Measurements from ENCODE around the gene DYNC1LI1. TPM values are rescaled to one million over a fixed set of nuclear protein-coding genes. Genes with fewer than 3 reads are reported as not detected.
"Not testable (repeated sequence)": the region's sequence is repeated elsewhere in the genome, so short reads cannot be mapped to it uniquely, and the experiment has no call there.

The DYNC1LI1 gene
- total RNA-seq, 1 experiment from 2014 or later: 60.3 TPM

DNA sequence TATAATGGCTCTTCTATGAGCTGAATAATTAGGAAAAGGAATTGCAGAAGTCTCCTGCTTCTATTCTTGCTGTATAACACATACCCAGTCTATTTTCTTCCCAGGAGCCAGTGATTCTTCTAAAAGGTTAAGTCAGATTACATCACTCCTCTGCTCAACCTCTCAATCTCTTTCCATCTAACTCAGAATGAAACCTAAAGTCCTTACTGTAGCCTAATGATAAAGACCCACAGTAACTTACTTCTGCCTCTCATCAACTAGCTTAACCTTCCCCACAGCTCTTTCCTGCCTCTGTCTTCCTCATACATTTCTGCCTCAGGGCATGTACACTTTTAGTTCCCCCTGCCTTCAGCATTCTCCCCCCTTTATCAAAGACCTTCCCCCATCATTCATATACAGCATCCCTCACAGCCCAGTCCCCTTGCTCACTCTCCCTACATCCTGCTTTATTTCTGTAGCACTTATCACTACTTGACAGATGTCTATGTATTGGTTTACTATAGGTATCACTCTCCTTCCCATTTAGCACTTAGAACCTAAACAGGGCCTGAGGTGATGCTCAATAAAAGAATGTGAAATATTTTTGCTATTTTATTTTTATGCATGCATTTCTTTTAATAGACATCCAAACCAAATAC, 39.5 kb downstream of the DYNC1LI1 start:
- no peak for DNase-seq (ENCODE audit: low read depth)

- DNase-seq (ENCODE audit: low read depth): no peak
Measured at GRCh38 chr3:32525720-32526119, 44.9 kb downstream of the DYNC1LI1 start.

- DNase-seq (ENCODE audit: low read depth): no peak
Measured at GRCh38 chr3:32522682-32523081, 48.0 kb downstream of the DYNC1LI1 start.

DNA sequence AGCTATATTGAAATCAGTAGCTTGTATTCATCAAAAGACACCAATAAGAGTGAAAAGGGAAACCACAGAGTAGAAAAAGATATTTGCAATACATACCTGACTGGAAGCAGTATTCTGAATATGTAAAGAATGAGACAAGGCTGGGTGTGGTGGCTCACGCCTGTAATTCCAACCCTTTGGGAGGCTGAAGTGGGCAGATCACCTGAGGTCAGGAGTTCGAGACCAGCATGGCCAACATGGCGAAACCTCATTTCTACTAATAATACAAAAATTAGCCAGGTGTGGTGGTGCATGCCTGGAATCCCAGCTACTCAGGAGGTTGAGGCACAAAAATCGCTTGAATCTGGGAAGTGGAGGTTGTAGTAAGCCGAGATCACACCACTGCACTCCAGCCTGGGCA, 51.7 kb downstream of the DYNC1LI1 start:
- not testable (repeated sequence) for DNase-seq (ENCODE audit: low read depth)

DNA sequence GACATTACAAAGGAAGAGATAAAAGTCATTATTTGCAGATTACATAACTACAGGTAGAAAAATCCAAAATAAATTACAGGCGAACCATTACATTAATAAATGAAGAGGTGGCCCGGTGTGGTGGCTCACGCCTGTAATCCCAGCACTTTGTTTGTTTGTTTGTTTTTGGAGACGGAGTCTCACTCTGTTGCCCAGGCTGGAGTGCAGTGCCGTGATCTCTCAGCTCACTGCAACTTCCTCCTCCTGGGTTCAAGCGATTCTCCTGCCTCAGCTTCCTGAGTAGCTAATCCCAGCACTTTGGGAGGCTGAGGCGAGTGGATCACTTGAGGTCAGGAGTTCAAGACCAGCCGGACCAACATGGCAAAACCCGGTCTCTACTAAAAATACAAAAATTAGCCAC, 53.9 kb downstream of the DYNC1LI1 start:
- not testable (repeated sequence) for DNase-seq (ENCODE audit: low read depth)

GRCh38 chr3:32511005-32511404, 59.7 kb downstream of the DYNC1LI1 start:
- no peak for DNase-seq (ENCODE audit: low read depth)

DNA sequence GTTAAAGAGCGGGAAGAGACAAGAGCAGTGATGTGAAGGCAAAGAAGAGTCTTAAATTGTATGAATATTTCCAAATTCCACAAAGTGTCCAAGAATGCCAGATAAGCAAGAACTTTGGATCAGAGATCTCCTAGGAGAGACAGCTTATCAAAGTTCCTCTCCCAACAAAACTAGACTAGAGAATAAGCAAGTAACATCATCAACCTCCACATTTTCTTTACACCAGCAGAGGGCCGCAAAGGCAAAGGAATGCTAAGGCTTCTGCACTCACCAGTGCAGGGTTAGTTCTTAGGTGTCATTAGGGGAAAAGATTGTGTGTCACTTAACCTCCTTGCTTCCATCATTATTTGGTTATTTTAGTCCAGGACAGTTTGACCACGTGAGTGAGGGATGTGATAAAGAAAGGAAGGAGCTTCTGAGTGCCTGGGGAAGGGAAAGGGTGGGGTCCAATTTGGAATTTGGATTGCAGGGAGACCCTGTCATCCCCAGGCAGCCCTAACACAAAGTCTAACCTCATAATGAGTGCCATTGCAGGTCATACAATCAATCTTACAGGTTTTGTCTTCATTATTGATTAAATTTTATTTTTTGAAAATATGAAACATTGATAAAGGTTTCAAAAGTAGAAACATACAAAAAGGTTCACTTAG, 60.5 kb downstream of the DYNC1LI1 start:
- DNase-seq (ENCODE audit: low read depth): peak; percentile 66

DNA sequence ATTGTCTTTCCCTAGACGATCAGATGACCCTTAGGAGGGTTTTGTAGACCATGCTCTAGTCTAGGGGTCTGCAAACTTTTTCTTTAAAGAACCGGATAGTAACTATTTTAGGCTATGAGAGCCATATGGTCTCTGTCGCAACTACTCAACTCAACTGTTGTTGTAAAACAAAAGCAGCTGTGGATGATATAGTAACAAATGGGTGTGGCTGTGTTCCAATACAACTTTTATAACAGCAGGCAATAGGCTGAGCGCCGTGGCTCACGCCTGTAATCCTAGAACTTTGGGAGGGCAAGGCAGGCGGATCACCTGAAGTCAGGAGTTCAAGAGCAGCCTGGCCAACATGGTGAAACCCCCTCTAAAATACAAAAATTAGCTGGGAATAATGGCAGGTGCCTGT, 61.9 kb downstream of the DYNC1LI1 start:
- DNase-seq (ENCODE audit: low read depth): no peak

GRCh38 chr3:32506466-32506865, 64.2 kb downstream of the DYNC1LI1 start:
- no peak for DNase-seq (ENCODE audit: low read depth)

GRCh38 chr3:32502946-32503286, 67.7 kb downstream of the DYNC1LI1 start:
- no peak for DNase-seq (ENCODE audit: low read depth)

DNA sequence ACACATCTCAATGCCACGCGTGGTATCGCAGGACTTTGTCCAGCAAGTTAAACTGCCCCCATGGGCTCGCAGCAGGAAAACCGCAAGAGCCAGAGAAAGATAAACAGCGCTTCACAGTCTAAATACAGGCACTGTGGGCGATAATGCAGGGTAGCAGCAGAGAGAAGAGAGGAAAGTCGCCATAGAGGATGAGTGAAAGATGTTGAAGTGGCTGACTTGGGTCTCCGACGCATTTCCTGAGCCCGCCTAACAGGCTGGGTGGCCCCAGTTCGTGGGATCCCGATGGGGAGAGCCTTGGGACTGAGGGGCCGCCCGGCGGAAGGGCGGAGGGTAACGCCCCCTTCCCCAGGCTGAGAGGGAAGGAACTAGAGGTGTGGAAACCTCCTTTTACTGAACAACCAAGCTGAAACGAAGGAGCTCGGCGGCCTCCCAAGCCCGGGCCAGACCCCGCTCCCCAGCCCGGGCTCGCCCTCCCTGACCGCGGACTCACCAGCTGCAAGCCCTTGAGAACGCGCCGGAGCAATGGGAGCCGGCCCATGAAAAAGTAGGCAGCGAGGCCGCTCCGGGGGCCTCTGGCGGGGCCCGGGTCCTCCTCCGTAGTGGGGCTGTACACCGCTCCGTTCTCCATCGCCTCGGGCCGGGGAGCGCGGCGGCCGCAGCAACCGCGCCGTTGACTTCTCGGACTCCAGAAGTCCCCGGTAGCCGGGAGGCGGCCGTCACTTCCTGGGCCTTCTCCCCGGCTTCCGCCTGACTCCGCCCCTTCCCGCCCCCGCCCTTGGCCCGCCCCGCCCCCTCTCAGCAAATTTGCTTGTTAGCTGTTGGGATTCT, 68.3 kb downstream of the DYNC1LI1 start, which contains the start of gene CMTM6:
CMTM6 (minus strand) TSS at position 735 of the 828 bp plus-strand sequence; CDS start at position 628, 107 bp downstream.
- DNase-seq (ENCODE audit: low read depth): peak; percentile 73

DNA sequence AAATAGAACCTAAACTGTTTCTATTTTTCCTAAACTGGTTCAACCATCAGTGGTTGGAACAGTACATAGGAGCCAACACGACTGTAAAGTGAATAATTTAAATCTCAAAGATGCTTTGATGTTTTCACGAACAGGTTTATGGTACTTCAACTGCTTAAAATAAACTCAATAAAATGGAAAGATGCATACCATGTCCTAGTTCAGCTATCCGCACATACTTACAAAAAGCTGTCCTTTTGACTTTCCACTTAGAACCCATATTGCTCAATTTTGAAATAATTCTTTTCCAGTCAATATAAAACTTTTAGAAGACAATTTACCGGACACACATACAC, 68.9 kb downstream of the DYNC1LI1 start:
- no peak for DNase-seq (ENCODE audit: low read depth)

GRCh38 chr3:32500880-32501782, 69.5 kb downstream of the DYNC1LI1 start:
- no peak for DNase-seq (ENCODE audit: low read depth)

- no peak for DNase-seq (ENCODE audit: low read depth)
Measured at GRCh38 chr3:32500231-32500630, 70.4 kb downstream of the DYNC1LI1 start.

DNA sequence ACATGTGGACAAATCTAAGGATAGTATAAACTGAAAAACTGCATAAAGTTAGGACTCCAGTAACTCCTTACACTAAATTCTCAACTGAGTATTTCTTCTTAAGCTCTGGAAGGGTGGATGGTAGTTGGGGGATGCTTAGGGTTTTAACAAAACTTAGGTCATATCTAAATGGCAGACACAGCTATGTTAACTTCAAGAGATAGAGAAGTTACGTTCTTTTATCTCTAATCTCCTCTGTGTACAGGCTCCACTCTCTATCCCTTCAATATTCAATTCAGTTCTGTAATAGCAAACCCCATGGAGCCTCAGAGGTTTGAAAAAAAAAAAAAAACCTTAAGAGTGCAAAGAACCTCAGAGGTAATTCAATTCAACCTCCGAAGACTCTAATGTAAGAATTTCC, 71.1 kb downstream of the DYNC1LI1 start:
- no peak for DNase-seq (ENCODE audit: low read depth)

- no peak for DNase-seq (ENCODE audit: low read depth)
Measured at GRCh38 chr3:32498992-32499391, 71.7 kb downstream of the DYNC1LI1 start.

DNA sequence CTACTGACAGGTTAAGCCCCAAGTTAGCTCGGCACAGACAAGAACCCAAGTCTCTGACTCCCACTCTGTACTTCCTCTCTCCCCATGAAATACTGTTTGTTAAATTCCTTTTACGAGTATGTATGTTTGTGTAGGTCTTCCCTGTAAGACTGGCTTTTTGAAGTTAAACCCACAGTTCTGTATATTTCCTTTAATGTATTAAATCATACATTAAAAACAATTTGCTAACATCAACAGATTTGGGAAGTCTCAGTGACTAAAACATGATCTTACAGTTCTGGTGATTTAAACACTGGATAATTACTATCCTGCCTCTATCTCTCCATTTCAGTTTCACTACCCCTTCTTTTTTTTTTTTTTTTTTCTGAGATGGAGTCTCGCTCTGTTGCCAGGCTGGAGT, 72.4 kb downstream of the DYNC1LI1 start:
- no peak for DNase-seq (ENCODE audit: low read depth)

DNA sequence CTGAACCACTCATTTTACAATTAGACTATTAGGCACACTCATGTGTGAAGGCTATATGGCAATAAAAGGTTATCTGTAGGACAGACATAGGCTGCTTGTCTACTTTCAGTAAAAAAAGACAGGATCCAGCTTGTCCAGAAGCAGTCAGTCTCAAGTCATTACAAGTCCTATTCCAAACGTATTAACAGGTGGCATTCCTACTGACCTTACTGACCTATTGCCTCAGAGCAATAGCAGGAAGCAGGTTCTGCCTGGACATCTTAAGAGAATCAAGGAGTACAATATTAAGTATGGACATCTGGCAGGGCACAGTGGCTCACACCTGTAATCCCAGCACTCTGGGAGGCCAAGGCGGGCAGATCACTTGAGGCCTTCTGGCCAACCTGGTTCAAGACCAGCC, 75.0 kb downstream of the DYNC1LI1 start:
- no peak for DNase-seq (ENCODE audit: low read depth)

DNA sequence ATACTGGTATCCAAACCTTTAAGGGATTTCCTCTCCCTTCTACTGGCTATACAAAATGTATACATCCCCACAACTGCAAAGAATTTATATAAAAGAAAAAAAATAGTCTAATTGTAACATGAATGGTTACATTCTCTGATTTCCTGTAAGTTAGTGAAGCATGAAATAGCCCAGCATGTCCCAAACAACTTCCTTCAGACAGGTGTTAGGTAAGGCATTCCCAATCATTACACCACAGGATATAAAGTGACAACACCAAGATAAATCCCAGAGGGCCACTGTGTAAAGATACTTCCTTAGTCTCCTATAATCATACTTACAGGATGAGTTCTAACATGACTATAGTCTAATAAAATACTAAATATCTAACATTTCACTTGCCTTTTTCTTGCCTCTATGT, 75.6 kb downstream of the DYNC1LI1 start:
- DNase-seq (ENCODE audit: low read depth): no peak

DNA sequence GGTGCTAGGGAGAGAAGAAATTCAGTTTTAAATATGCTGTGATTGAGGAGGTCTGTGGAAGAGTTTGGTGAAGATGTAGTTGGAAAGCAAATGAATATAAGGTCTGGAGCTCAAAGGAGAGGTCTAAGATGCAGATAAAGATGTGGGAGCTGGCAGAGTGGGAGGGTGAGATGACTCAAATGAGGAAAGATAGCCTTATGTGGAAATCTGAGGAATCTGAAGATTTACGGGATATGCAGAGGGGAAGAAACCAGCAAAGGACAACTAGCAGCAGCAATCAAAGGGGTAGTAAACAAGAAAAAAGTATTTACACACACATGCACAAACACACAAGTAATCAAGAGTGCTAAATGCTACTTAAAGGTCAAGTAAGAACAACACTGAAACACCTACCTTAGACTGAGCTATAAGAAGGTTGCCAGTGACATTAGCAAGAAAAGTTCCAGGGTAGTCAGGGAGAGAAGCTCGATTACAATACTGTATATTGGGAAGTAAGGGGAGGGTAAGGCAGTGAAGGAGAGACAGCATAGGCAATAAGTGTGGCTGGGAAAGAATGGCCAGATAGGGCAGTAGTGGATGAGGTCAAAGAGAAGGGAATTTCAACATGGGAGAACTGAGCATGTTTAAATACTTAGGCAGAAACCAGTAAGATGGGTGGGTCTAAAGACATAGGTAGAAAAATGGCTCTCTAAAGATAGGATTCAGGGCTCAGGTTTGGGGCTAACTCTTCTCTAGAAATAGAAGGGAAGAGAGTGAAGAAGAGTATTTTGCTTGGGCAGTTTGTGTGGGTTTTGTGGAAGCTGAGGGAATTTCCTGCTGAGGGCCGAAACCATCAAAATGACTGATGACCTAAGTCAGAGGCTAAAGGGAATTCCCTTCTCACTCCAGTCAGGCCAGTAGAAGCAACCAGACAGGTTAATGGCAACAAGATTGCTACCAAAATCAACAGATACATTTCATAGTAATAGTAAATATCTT, 76.9 kb downstream of the DYNC1LI1 start:
- peak; percentile 48 for DNase-seq (ENCODE audit: low read depth)
